ENCODE data around the gene KRTAP4-9. TPM values are rescaled to one million over a fixed set of nuclear protein-coding genes. Genes with fewer than 3 reads are reported as not detected.
"Not testable (repeated sequence)": the region's sequence is repeated elsewhere in the genome, so short reads cannot be mapped to it uniquely, and the experiment has no call there.

The KRTAP4-9 gene
- total and polyA plus RNA-seq, 9 donors, result not detected

DNA sequence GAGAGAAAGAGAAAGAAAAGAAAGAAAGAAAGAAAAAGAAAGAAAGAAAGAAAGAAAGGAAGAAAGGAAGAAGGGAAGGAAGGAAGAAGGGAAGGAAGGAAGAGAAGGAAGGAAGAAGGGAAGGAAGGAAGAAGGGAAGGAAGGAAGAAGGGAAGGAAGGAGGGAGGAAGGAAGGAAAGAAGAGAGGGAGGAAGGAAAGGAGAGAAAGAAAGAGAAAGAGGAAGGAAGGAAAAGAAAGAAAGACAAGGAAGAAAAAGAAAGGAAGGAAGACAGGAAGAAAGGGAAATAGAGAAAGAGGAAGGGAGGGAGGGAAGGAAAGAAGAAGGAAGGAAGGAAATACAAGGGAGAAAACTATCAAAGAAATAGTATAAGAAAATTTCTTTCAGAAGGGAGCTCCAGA is 28.4 kb upstream of the KRTAP4-9 start:
- H3K4me1 ChIP-seq (ENCODE audit: insufficient read depth), result no peaks in the 10 kb centered on the region
- no peaks in the 10 kb centered on the region for H3K27me3 ChIP-seq
- DNase-seq, result no peak
- TF ChIP-seq POLR2A (IDR thresholded peaks at IDR 0.05), result no peak
- no peak for TF ChIP-seq EP300 (IDR thresholded peaks at IDR 0.05)
- TF ChIP-seq, protein P1, sequence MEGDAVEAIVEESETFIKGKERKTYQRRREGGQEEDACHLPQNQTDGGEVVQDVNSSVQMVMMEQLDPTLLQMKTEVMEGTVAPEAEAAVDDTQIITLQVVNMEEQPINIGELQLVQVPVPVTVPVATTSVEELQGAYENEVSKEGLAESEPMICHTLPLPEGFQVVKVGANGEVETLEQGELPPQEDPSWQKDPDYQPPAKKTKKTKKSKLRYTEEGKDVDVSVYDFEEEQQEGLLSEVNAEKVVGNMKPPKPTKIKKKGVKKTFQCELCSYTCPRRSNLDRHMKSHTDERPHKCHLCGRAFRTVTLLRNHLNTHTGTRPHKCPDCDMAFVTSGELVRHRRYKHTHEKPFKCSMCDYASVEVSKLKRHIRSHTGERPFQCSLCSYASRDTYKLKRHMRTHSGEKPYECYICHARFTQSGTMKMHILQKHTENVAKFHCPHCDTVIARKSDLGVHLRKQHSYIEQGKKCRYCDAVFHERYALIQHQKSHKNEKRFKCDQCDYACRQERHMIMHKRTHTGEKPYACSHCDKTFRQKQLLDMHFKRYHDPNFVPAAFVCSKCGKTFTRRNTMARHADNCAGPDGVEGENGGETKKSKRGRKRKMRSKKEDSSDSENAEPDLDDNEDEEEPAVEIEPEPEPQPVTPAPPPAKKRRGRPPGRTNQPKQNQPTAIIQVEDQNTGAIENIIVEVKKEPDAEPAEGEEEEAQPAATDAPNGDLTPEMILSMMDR (IDR thresholded peaks at IDR 0.05), result no peak
- no peak overlapping the region for H3K27ac ChIP-seq
- H3K9me3 ChIP-seq, result no peaks in the 10 kb centered on the region
- no peak overlapping the region for H3K4me3 ChIP-seq
- no peaks in the 10 kb centered on the region for H3K36me3 ChIP-seq
- intact Hi-C loops (cut with DNase I), result no loop called here

DNA sequence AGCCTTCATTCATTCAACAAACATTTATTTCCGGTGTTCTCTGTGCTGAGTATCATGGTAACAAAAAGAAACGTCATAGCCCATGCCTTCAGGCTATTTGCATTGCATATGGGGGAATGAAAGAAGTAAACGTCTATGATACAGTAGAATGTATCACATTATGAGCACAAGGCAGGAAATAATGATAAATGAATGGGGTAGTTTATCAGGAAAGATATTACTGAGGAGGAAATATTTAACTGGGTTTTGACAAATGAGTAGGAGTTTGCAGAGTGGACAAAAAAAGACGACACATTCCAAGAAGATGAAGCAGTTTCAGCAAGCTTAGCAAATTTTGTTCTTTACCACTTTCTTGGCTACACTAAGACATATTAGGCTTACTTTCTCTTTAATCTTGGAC is 22.6 kb upstream of the KRTAP4-9 start:
- no peaks in the 10 kb centered on the region for H3K27me3 ChIP-seq
- WGBS, 3 donors, result 37 to 50% (median 47%) methylated on average over 4 of the region's 4 CpGs
- TF ChIP-seq EP300 (IDR thresholded peaks at IDR 0.05) (no peak), POLR2A (IDR thresholded peaks at IDR 0.05) (no peak)
- TF ChIP-seq, protein P1 (IDR thresholded peaks at IDR 0.05), result no peak
- no peak overlapping the region for H3K27ac ChIP-seq
- no peaks in the 10 kb centered on the region for H3K4me1 ChIP-seq (ENCODE audit: insufficient read depth)
- intact Hi-C loops (cut with DNase I), result no loop called here
- H3K36me3 ChIP-seq, result no peaks in the 10 kb centered on the region
- no peaks in the 10 kb centered on the region for H3K9me3 ChIP-seq
- DNase-seq, result no peak
- H3K4me3 ChIP-seq, result no peak overlapping the region

DNA sequence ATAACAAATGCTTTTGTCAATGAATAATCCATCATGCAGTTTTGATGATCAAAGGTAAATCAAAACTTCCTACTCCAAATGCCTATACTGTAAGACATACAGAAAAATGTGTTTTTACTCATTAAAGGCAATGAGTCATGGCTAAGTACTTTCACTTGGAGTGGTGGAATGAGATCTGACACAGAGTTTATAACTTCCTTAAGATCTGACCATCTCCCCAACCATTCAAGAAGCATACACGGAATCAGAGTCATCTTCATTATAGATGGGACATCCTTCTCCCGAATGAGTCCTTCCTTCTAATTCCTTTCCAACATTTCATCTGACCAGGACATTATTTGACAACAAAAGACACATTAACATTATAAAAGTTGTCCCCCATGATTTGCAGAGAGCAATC is 21.8 kb upstream of the KRTAP4-9 start:
- H3K4me3 ChIP-seq; H3K27me3 ChIP-seq; intact Hi-C loops (cut with DNase I); H3K9me3 ChIP-seq; H3K36me3 ChIP-seq; DNase-seq; H3K4me1 ChIP-seq (ENCODE audit: insufficient read depth); H3K27ac ChIP-seq: not testable (repeated sequence)
- 80 to 86% (median 82%) methylated on average over 2 of the region's 2 CpGs for WGBS, 3 donors

DNA sequence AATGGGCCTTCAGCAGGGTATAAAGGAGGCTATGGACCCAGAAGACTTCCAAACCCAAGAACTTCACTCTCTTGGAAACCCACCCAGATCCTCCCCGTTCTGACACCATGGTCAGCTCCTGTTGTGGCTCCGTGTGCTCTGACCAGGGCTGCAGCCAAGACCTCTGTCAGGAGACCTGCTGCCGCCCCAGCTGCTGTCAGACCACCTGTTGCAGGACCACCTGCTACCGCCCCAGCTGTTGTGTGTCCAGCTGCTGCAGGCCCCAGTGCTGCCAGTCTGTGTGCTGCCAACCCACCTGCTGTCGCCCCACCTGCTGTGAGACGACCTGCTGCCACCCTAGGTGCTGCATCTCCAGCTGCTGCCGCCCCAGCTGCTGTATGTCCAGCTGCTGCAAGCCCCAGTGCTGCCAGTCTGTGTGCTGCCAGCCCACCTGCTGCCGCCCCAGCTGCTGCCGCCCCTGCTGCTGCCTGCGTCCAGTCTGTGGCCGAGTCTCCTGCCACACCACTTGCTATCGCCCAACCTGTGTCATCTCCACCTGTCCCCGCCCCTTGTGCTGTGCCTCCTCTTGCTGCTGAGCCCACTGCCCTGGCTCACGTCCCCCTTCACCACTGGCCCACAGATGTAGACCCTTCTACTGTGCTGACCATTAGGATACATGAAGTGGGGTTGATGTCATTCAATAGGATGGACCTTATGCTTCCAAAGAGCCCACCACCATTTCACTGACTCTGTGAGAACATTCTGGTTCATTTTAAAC is 20.9 kb upstream of the KRTAP4-9 start, which contains the start of gene KRTAP4-7:
Gene KRTAP4-7 (plus strand): TSS at position 51 of the 757 bp plus-strand sequence. CDS start 57 bp downstream, at position 108.
- DNase-seq; H3K27me3 ChIP-seq; H3K36me3 ChIP-seq; H3K4me3 ChIP-seq; H3K9me3 ChIP-seq; H3K4me1 ChIP-seq (ENCODE audit: insufficient read depth); intact Hi-C loops (cut with DNase I); H3K27ac ChIP-seq: not testable (repeated sequence)
- WGBS, 3 donors, result 60 to 72% (median 71%) methylated on average over 7 to 11 of the region's 14 CpGs

DNA sequence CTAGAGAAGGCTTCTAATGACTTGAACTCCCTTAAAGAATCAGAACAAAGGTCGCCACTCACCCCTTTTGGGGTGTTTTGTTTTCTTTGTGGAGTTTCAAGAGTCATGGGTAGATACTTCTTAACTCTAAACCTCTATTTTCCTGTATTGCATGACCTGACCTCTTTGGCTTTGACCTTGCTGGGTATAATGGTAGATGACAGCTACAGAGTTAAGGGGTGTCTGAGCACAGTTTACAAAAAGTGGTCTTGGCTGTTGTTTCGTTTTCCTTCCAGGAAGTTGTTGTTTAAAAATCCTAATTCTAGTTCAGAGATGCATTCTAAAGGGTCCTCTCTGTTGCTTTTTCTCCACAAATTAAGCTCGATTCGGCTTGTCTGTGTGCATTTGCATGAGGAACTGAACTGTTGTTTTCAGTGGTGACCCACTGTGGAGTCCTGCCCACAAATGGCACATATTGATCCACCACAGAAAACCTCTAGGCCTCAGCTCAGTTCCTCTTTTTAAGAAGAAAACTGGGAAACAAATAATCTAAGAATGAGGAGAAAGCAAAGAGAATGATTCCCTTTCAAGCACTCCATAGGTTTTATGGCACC is 16.3 kb upstream of the KRTAP4-9 start:
- H3K36me3 ChIP-seq; H3K27ac ChIP-seq; intact Hi-C loops (cut with DNase I); H3K9me3 ChIP-seq; DNase-seq; H3K27me3 ChIP-seq; H3K4me3 ChIP-seq; H3K4me1 ChIP-seq (ENCODE audit: insufficient read depth): not testable (repeated sequence)
- WGBS, 3 donors, result 42 to 56% (median 42%) methylated on average over 4 of the region's 4 CpGs

DNA sequence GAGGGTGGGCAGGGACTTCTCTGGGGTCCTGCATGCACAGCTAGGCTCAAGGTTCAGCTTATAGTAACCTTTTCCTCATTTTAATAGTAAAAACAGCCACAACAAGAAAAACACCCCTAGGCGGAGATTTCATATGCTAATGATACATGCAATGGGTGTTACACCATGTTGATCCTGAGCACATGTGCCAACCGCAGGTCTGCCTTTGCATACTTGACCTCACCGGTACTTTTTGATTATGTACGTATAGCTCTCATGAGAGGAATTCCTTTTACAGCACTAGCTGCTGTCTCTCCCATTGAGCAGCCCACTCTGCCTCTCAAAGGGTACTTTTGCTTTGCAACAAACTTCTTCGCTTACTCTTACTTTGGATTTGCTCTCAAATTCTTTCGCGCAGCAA is 9.1 kb upstream of the KRTAP4-9 start:
- DNase-seq, result no peak
- Histone ChIP-seq H3K36me3 (no peaks in the 10 kb centered on the region), H3K27me3 (no peaks in the 10 kb centered on the region), H3K4me1 (ENCODE audit: insufficient read depth) (no peaks in the 10 kb centered on the region), H3K9me3 (no peaks in the 10 kb centered on the region), H3K27ac (no peak overlapping the region), H3K4me3 (no peak overlapping the region)
- TF ChIP-seq EP300 (IDR thresholded peaks at IDR 0.05) (no peak), POLR2A (IDR thresholded peaks at IDR 0.05) (no peak)
- TF ChIP-seq, protein P1 (IDR thresholded peaks at IDR 0.05), result no peak
- intact Hi-C loops (cut with DNase I), result no loop called here
- WGBS, 3 donors, result 77 to 84% (median 83%) methylated on average over 7 of the region's 7 CpGs
